Spleen (tissue), 7 donors: ENCODE data around the gene IL31.

Experiments
- POLR2A ChIP-seq, 3 donors: fragments of 450-650 bp; IDR thresholded peaks; one replicate each; pipeline ENCODE4 v1.5.1; 2017; ENCODE audit warnings: antibody characterized with exemption in 3 of 3, mild to moderate bottlenecking in 1 of 3
- TF ChIP-seq, protein P1 (sequence below), 11 experiments: fragments of 200-600 bp in 7 of 11; fragments of 450-650 bp in 4 of 11; sonication (generic) in 4 of 11; IDR thresholded peaks in 8 of 11; conservative IDR thresholded peaks in 3 of 11; 1 replicate in 7 of 11; 2 replicates in 4 of 11; pipeline versions ENCODE4 v1.4.0 to v1.8.0; 2016 to 2021; ENCODE audit warnings: antibody characterized with exemption in 11 of 11, inconsistent platforms in 4 of 11, mild to moderate bottlenecking in 1 of 11
- donor health status: DM: no; HTN: no; CAD: no; lungs with moderate emphysema.
- donor health status: DM: no; HTN: no; CAD: no.
- donor health status: DM: no; HTN: no; CAD: no.

DNA sequence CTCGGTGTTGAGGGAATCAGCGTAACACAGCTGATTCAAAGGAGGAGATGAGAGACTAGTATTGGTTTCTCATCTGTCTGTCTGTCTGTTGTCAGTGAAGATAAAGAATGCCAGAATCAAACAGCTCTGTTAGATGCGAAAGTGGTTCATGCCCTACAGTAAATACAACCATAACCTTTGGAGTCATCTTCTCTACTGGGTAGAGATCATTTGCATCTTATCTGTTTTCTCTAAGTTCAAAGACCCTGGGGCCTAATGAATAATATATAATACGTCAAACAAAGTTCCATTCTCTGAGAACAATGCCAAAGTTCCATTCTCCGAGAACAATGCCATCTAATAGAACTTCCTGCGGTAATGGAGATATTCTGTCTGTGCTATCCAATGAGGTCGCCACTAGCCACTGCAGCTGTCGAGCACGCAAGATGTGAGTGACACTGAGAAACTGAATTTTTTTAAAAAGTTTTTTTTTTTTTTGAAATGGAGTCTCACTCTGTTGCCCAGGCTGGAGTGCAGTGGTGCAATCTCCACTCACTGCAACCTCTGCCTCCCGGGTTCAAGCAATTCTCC is 6.6 kb downstream of the IL31 start:
- TF ChIP-seq POLR2A (IDR thresholded peaks at IDR 0.05) = no peak
- TF ChIP-seq, protein P1, sequence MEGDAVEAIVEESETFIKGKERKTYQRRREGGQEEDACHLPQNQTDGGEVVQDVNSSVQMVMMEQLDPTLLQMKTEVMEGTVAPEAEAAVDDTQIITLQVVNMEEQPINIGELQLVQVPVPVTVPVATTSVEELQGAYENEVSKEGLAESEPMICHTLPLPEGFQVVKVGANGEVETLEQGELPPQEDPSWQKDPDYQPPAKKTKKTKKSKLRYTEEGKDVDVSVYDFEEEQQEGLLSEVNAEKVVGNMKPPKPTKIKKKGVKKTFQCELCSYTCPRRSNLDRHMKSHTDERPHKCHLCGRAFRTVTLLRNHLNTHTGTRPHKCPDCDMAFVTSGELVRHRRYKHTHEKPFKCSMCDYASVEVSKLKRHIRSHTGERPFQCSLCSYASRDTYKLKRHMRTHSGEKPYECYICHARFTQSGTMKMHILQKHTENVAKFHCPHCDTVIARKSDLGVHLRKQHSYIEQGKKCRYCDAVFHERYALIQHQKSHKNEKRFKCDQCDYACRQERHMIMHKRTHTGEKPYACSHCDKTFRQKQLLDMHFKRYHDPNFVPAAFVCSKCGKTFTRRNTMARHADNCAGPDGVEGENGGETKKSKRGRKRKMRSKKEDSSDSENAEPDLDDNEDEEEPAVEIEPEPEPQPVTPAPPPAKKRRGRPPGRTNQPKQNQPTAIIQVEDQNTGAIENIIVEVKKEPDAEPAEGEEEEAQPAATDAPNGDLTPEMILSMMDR (IDR thresholded peaks at IDR 0.05 in 8 of 11, conservative IDR thresholded peaks at IDR 0.05 in 3 of 11) = no peak
